ENCODE data around the gene AKR1B15. TPM values are rescaled to one million over a fixed set of nuclear protein-coding genes. Genes with fewer than 3 reads are reported as not detected.
"Not testable (repeated sequence)": the region's sequence is repeated elsewhere in the genome, so short reads cannot be mapped to it uniquely, and the experiment has no call there.

AKR1B15 gene
- total RNA-seq, 2 experiments from 2014 or later: not detected

DNA sequence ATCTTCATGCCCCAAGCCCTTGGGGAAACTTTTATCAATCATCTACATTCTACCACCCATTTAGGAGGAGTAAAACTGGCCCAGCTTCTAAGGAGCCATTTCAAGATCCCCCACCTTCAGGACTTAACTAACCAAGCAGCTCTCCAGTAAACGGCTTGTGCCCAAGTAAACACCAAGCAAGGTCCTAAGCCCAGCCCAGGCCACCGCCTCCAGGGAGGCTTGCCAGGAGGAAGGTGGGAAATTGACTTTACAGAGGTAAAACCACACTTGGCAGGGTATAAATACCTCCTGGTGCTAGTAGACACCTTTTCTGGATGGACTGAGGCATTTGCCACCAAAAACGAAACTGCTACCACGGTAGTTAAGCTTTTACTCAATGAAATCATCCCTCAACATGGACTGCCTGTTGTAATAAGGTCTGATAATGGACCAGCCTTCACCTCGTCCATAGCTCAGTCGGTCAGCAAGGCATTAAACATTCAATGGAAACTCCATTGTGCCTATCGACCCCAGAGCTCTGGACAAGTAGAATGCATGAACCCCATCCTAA is 5.6 kb downstream of the AKR1B15 start:
- ChIA-PET POLR2A (no interaction called here), CTCF (interaction anchor here (0.6 to 1.5 kb wide), 2 partner anchors 12 to 52 kb away, joined by 3 read pairs; no protein-coding TSS in a partner anchor)
- H3K27ac Mint-ChIP-seq: no peak overlapping the region
- DNase-seq: no peak
- H3K4me1 Mint-ChIP-seq: peaks cover 4% of the 10 kb centered on the region
- H3K4me3 Mint-ChIP-seq: no peak overlapping the region
- H3K9me3 Mint-ChIP-seq: no peaks in the 10 kb centered on the region
- peaks cover 5% of the 10 kb centered on the region for H3K27me3 Mint-ChIP-seq
- no peaks in the 10 kb centered on the region for H3K36me3 Mint-ChIP-seq (ENCODE audit: low read depth)

DNA sequence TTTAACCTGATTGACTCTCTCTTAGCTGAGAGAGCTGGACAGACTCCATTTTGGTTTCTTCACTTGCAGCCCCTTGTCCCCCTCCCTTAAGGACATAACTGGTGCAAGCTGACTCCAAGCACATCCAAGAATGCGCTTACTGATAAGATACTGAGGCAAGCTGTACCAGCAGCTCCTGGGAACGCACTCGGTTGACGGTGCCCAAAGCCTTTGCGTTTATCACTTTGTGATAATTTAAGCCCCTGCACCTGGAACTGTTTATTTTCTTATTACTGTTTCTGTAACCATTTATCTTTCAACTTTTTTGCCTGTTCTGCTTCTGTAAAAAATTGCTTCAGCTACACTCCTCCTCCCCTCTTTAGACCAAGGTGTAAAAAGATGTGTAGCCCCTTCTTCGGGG is 8.5 kb downstream of the AKR1B15 start:
- ChIA-PET CTCF (interaction anchor here (1.2 to 1.5 kb wide), 2 partner anchors 10 to 43 kb away, joined by 4 read pairs; no protein-coding TSS in a partner anchor), POLR2A (no interaction called here)
- H3K9me3 Mint-ChIP-seq: no peaks in the 10 kb centered on the region
- H3K27ac Mint-ChIP-seq: no peak overlapping the region
- H3K4me3 Mint-ChIP-seq: no peak overlapping the region
- no peaks in the 10 kb centered on the region for H3K27me3 Mint-ChIP-seq
- no peak for DNase-seq
- peaks cover 4% of the 10 kb centered on the region for H3K4me1 Mint-ChIP-seq
- H3K36me3 Mint-ChIP-seq (ENCODE audit: low read depth): no peaks in the 10 kb centered on the region

DNA sequence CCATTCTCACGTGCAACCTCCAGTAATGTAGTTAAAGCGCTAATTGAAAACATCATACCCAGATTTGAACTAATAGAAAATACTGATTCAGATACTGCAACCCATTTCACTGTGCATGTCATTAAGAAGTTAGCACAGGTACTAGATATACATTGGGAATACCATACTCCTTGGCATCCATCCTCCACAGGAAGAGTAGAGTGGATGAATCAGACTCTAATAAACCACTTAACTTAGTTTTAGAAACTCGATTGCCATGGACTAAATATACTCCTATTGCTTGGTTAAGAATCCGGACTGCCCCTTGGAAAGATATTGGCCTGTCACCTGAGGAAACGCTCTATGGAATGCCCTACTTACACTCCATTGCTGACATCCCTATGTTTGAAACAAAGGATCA is 9.5 kb downstream of the AKR1B15 start:
- CTCF ChIA-PET: interaction anchor here (1.5 kb wide), 2 partner anchors 11 kb away, joined by 4 to 6 read pairs; no protein-coding TSS in a partner anchor

DNA sequence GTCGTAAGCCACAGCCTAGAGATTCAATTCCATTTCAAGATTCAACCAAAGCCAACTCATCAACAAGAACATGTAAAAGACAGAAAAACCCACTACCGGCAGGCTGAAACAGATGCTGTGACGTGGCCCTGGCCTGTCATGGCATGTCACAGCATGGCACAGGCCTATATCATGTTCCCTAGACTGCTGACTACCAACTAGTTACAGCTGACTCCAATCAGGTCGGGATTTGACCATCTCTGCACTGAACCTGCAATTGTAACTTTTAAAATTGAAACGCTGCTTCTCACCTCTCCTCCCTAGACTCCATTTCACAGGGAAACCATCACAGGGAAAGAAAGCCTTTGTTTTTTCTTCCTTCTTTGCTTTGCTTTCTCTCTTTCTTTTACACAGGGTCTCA is 12.7 kb downstream of the AKR1B15 start:
- H3K27ac Mint-ChIP-seq; H3K36me3 Mint-ChIP-seq (ENCODE audit: low read depth); H3K27me3 Mint-ChIP-seq; POLR2A ChIA-PET; CTCF ChIA-PET; H3K9me3 Mint-ChIP-seq; H3K4me1 Mint-ChIP-seq; DNase-seq; H3K4me3 Mint-ChIP-seq: not testable (repeated sequence)

More for the DNA sequence above, 9.5 kb downstream of the AKR1B15 start:
- H3K9me3 Mint-ChIP-seq: no peaks in the 10 kb centered on the region
- POLR2A ChIA-PET: no interaction called here
- no peaks in the 10 kb centered on the region for H3K27me3 Mint-ChIP-seq
- H3K4me3 Mint-ChIP-seq: no peak overlapping the region
- DNase-seq: no peak
- H3K4me1 Mint-ChIP-seq: peaks cover 4% of the 10 kb centered on the region
- no peaks in the 10 kb centered on the region for H3K36me3 Mint-ChIP-seq (ENCODE audit: low read depth)
- H3K27ac Mint-ChIP-seq: no peak overlapping the region

DNA sequence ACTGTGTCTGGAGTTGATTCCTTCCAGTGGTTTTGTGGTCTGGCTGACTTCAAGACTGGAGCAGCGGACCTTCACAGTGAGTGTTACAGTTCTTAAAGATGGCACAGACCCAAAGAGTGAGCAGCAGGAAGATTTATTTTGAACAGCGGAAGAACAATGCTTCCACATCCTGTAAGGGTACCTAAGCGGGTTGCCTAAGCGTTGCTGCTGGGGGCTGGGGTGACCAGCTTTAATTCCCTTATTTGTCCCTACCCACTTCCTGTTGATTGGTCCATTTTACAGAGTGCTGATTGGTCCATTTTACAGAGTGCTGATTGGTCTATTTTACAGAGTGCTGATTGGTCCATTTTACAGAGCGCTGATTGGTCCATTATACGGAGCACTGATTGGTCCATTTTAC is 13.2 kb downstream of the AKR1B15 start:
- Mint-ChIP-seq H3K27me3 (peaks cover 2% of the 10 kb centered on the region), H3K9me3 (peaks cover 5% of the 10 kb centered on the region), H3K4me3 (no peak overlapping the region), H3K36me3 (ENCODE audit: low read depth) (no peaks in the 10 kb centered on the region), H3K27ac (no peak overlapping the region), H3K4me1 (no peaks in the 10 kb centered on the region)
- ChIA-PET CTCF (no interaction called here), POLR2A (no interaction called here)
- no peak for DNase-seq

DNA sequence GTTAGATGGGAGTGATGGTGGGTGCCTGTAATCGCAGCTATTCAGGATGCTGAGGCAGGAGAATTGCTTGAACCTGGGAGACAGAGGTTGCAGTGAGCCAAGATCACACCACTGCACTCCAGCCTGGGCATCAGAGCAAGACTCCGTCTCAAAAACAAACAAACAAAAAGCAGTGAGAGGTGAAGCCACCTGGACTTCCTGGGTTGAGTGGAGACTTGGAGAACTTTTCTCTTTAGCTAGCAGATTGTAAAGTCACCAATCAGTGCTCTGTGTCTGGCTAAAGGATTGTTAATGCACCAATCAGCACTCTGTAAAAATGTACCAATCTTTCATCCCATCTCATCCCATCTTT is 14.5 kb downstream of the AKR1B15 start:
- CTCF ChIA-PET: interaction anchor here (0.9 kb wide), 1 partner anchor 1186 kb away, joined by 4 read pairs; no protein-coding TSS in a partner anchor
- DNase-seq; H3K36me3 Mint-ChIP-seq (ENCODE audit: low read depth); H3K4me1 Mint-ChIP-seq; H3K9me3 Mint-ChIP-seq; POLR2A ChIA-PET; H3K27me3 Mint-ChIP-seq; H3K27ac Mint-ChIP-seq; H3K4me3 Mint-ChIP-seq: not testable (repeated sequence)

DNA sequence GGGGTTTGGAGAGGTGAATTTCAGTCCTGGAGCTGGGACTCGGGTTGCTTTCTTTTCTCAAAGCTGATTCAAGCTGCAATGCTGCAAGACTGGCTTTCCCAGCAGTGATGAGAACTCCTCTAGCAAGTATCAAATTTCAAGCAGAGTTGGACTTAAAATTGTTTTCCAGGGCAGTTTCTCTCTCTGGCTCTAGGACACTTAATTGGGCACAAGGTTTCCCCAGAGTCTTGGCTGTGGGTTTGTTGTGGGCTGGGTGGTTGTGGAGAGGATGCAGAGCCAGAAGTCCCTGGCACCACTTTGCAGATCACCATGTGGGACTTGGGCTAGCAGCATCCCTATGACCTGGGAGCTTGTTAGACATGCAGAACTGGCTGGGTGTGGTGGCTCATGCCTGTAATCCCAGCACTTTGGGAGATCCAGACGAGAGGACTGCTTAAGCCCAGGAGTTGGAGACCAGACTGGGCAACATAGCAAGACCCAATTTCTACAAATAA is 16.8 kb downstream of the AKR1B15 start:
- no peak overlapping the region for H3K27ac Mint-ChIP-seq
- H3K27me3 Mint-ChIP-seq: peaks cover 2% of the 10 kb centered on the region
- CTCF ChIA-PET: no interaction called here
- no peaks in the 10 kb centered on the region for H3K4me1 Mint-ChIP-seq
- peaks cover 8% of the 10 kb centered on the region for H3K9me3 Mint-ChIP-seq
- no peak overlapping the region for H3K4me3 Mint-ChIP-seq
- no peak for DNase-seq
- POLR2A ChIA-PET: no interaction called here
- no peaks in the 10 kb centered on the region for H3K36me3 Mint-ChIP-seq (ENCODE audit: low read depth)

DNA sequence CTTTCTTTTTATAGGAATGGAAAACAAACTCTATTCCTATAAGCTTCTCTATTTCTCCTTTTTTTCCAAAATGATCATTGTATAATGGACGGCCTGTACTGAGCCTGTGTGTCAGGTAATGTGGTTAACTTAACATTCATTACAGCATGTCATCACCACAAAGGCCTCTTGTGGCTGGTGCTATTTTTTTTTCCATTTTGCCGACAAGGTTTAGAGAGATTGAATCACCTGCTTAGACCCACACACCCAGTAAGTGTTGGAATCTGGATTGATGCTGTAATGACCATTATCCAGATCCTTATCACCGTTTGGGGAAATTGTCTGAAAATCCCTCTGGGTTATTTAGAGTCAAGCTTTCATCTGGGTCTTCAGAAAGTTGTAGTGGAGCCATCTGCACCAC is 18.5 kb downstream of the AKR1B15 start:
- DNase-seq: no peak
- ChIA-PET POLR2A (no interaction called here), CTCF (no interaction called here)

DNA sequence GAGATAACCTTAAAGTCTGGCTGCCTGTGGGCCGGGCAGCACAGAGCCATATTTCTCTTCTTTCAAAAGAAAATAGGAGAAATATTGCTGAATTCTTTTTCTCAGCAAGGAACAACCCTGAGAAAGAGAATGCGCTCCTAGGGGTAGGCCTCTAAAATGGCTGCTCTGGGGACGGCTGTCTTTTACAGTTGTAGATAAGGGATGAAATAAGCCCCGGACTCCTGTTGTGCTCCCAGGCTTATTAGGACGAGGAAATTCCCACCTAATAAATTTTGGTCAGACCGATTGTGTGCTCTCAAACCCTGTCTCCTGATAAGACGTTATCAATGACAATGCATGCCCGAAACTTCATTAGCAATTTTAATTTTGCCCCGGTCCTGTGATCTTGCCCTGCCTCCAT is 21.1 kb downstream of the AKR1B15 start:
- DNase-seq; H3K27ac Mint-ChIP-seq; H3K4me3 Mint-ChIP-seq; POLR2A ChIA-PET; H3K4me1 Mint-ChIP-seq; CTCF ChIA-PET; H3K9me3 Mint-ChIP-seq; H3K27me3 Mint-ChIP-seq; H3K36me3 Mint-ChIP-seq (ENCODE audit: low read depth): not testable (repeated sequence)

More for the DNA sequence above, 18.5 kb downstream of the AKR1B15 start:
- peaks cover 8% of the 10 kb centered on the region for H3K9me3 Mint-ChIP-seq
- no peak overlapping the region for H3K4me3 Mint-ChIP-seq
- peaks cover 2% of the 10 kb centered on the region for H3K27me3 Mint-ChIP-seq
- no peaks in the 10 kb centered on the region for H3K4me1 Mint-ChIP-seq
- H3K27ac Mint-ChIP-seq: no peak overlapping the region
- no peaks in the 10 kb centered on the region for H3K36me3 Mint-ChIP-seq (ENCODE audit: low read depth)

DNA sequence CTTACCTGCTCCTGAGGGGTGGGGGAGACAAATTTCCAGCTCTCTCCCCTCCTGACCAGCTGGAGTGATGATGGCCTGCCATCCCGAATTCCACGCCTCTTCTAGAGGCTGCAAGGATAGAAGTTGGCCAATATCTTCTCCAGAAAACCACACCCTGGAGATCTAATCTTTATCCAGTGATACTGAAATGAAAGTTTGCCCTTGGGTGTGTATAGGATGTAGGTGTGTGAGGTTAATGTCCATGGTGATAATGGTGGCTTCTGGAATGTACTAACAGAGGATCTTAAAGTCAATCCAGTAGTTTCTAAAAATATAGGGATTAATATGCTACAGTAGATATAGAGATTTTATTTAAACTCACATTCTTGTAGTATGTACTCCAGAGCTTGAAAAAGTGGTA is 22.2 kb downstream of the AKR1B15 start:
- Mint-ChIP-seq H3K27ac (no peak overlapping the region), H3K36me3 (ENCODE audit: low read depth) (no peaks in the 10 kb centered on the region), H3K27me3 (peaks cover 8% of the 10 kb centered on the region), H3K9me3 (peaks cover 3% of the 10 kb centered on the region), H3K4me1 (no peaks in the 10 kb centered on the region), H3K4me3 (no peak overlapping the region)
- CTCF ChIA-PET: no interaction called here
- no peak for DNase-seq
- POLR2A ChIA-PET: no interaction called here

DNA sequence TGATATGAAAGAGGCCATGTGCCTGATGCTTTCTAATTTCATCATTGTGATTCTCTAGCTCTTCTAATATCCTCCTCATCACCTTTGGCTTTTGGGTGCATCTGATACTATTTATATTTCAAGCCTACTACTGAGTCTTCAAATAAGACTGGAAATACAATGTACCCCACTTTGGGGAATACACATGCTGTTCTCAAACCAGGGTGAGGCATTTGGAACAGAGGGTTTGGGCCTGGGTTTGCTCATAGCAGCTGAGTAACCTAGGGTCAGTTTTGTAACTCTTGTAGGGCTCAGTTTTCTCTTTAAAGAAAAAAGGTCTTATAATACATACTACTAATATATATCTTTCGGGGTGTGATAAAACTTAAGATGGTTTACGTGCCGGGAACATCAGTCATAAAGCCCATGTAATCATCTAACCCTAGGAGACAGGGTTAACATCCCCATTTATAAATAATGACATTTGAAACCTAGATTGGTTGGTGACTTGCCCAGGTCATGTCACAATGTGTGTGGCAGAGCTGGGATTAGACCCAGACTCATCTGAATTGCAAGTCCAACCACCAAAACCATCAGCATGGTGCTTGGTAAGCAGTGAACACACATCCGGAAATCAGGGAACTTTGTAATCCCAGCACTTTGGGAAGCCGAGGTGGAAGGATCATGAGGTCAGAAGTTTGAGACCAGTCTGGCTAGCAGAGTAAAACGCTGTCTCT is 23.0 kb downstream of the AKR1B15 start:
- Mint-ChIP-seq H3K27me3 (peaks cover 7% of the 10 kb centered on the region), H3K4me1 (no peaks in the 10 kb centered on the region), H3K36me3 (ENCODE audit: low read depth) (no peaks in the 10 kb centered on the region), H3K4me3 (no peak overlapping the region), H3K9me3 (peaks cover 3% of the 10 kb centered on the region), H3K27ac (no peak overlapping the region)
- ChIA-PET CTCF (no interaction called here), POLR2A (no interaction called here)
- DNase-seq: no peak

DNA sequence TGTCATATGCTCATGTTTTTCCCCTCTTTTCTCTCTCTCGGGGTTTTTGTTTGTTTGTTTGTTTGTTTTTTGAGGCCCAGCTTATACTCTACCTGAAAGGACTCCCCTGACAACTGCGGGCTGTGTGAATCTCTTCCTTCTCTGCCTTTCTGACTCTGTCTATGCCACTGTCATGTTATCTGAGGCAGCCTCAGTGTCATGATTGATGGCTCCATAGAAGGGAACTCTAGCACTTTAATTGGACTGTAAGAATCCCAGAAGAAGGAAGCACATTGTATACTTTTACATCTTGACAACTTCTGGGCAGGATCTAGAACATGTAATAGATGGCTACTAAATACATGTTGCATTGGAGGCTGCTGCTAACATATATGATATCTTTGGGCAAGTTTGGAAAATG is 25.4 kb downstream of the AKR1B15 start:
- ChIA-PET CTCF (interaction anchor here (1.2 kb wide), 1 partner anchor 27 kb away, joined by 3 read pairs; no protein-coding TSS in a partner anchor), POLR2A (no interaction called here)
- peaks cover 3% of the 10 kb centered on the region for H3K9me3 Mint-ChIP-seq
- peaks cover 12% of the 10 kb centered on the region for H3K27me3 Mint-ChIP-seq
- no peak overlapping the region for H3K27ac Mint-ChIP-seq
- H3K4me1 Mint-ChIP-seq: no peaks in the 10 kb centered on the region
- no peak overlapping the region for H3K4me3 Mint-ChIP-seq
- no peaks in the 10 kb centered on the region for H3K36me3 Mint-ChIP-seq (ENCODE audit: low read depth)
- DNase-seq: no peak

DNA sequence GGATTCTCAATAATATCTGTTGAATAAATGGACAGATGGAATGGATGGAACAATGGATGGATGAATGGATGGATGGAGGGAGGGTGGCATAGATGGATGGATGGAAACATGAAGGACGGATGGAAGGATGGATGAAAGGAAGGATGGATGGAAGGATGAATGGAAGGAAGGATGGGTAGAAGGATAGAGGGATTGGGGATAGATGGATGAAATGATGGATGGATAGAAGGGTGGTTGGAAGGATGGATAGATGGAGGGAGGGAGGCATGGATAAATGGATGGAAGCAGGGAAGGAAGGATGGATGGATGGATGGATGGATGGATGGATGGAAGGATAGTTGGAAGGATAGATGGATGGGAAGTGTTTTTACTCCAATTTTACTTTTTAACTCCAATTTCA is 35.4 kb downstream of the AKR1B15 start:
- Mint-ChIP-seq H3K4me1 (no peaks in the 10 kb centered on the region), H3K27me3 (peaks cover 16% of the 10 kb centered on the region), H3K9me3 (no peaks in the 10 kb centered on the region), H3K27ac (no peak overlapping the region), H3K36me3 (ENCODE audit: low read depth) (no peaks in the 10 kb centered on the region), H3K4me3 (no peak overlapping the region)
- ChIA-PET POLR2A (no interaction called here), CTCF (no interaction called here)
- no peak for DNase-seq

DNA sequence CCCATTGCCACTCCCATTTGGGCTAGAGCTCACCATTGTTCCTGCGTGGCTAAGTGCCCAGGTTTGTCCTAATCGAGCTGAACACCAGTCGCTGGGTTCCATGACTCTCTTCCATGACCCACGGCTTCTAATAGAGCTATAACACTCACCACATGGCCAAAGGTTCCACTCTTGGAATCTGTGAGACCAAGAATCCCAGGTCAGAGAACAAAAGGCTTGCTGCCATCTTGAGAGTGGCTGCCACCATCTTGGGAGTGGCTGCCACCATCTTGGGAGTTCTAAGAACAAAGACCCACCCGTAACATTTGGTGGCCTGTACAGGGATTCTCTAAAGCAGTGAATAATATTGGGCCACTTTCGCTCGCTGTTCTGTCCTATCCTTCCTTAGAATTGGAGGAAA is 37.0 kb downstream of the AKR1B15 start:
- Mint-ChIP-seq H3K9me3 (no peaks in the 10 kb centered on the region), H3K36me3 (ENCODE audit: low read depth) (no peaks in the 10 kb centered on the region), H3K4me1 (no peaks in the 10 kb centered on the region), H3K4me3 (no peak overlapping the region), H3K27me3 (peaks cover 16% of the 10 kb centered on the region), H3K27ac (no peak overlapping the region)
- CTCF ChIA-PET: no interaction called here
- POLR2A ChIA-PET: no interaction called here
- no peak for DNase-seq

All from activated CD4-positive, alpha-beta memory T cell treated with anti-CD3 and anti-CD28 coated beads, Interleukin-2, amount 10 ng/mL, durations not matched to agents 7 days and 5 days (primary cell).